ENCODE data around the gene ZNF316.

The ZNF316 gene

GRCh38 chr7:6691103-6691502 lies 54.0 kb downstream of the ZNF316 start:
- DNase-seq (ENCODE audit: low spot score) = no peak

- DNase-seq (ENCODE audit: low spot score) = no peak
Measured at GRCh38 chr7:6691609-6692106, 54.5 kb downstream of the ZNF316 start.

GRCh38 chr7:6700793-6701192 lies 63.7 kb downstream of the ZNF316 start:
- DNase-seq (ENCODE audit: low spot score) = no peak

DNA sequence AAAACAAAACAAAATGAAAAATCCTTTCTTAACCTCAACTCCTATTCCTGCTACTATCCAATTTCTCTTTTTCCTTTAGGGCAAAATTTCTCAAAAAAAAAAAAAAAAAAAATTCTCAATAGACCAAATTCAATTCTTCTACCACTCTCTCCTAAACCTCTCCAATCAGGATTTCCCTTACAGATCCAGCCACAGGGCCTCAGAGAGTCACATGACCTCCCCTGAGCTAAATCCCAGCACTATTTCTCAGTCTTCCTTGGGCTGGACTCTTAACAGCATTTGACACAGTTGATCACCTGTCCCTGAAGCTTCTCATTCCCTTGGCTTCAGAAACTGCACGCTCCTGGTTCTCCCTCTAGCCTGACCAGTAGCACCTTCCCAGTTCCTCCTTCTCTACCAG lies 64.7 kb downstream of the ZNF316 start:
- no peak for DNase-seq (ENCODE audit: low spot score)

Data from left forelimb (tissue), 1 donor.